ENCODE data around the gene POU3F2.

DNA sequence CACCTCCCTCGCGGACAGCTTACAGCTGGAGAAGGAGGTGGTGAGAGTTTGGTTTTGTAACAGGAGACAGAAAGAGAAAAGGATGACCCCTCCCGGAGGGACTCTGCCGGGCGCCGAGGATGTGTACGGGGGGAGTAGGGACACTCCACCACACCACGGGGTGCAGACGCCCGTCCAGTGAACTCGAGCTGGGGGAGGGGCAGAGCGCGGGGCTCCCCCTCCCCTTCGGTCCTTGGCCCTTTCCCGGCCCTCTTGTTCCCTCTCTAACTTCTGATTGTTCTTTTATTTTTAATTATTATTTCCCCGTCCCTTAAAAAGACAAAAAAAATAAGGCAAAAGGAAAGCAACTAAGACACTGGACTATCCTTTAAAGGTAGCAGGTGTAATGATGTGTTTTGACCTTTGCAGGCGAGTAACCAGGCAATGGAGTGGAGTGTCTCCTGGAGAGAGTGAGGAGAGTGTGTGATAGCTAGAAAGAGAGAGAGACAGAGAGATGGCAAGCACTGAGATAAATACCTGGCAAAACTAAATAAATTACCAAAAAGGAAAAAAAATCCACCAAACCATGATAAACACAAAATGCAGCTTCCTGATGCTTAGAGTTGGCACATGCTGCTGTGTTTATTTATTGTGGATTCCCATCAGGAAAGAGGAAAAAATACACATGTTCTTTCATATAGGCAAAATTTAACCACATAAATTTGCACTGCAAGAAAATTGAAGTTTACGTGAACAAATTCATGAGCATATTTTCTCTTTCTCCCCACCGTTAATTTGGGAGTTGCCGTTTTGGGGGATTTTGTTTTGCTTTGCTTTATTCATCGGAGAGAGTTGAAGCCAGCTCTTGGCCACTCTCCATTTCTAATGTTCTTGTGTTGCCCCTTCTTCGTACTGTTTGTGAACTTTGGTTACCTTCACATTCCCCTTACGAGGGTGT lies 1.9 kb downstream of the POU3F2 start:
- TF ChIP-seq, protein P1, sequence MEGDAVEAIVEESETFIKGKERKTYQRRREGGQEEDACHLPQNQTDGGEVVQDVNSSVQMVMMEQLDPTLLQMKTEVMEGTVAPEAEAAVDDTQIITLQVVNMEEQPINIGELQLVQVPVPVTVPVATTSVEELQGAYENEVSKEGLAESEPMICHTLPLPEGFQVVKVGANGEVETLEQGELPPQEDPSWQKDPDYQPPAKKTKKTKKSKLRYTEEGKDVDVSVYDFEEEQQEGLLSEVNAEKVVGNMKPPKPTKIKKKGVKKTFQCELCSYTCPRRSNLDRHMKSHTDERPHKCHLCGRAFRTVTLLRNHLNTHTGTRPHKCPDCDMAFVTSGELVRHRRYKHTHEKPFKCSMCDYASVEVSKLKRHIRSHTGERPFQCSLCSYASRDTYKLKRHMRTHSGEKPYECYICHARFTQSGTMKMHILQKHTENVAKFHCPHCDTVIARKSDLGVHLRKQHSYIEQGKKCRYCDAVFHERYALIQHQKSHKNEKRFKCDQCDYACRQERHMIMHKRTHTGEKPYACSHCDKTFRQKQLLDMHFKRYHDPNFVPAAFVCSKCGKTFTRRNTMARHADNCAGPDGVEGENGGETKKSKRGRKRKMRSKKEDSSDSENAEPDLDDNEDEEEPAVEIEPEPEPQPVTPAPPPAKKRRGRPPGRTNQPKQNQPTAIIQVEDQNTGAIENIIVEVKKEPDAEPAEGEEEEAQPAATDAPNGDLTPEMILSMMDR (IDR thresholded peaks at IDR 0.05): no peak
- no peak for TF ChIP-seq EP300 (IDR thresholded peaks at IDR 0.05)
- TF ChIP-seq POLR2A (IDR thresholded peaks at IDR 0.05): no peak
